Ascending aorta (tissue), 2 donors: ENCODE results near the gene ASZ1. TPM values are rescaled to one million over a fixed set of nuclear protein-coding genes. Genes with fewer than 3 reads are reported as not detected.
"Not testable (repeated sequence)": the region's sequence is repeated elsewhere in the genome, so short reads cannot be mapped to it uniquely, and the experiment has no call there.

Experiments used
- DNase-seq, 2 donors: peaks; one replicate each; pipeline ENCODE4 v3.0.0-alpha.2; 2019; ENCODE audit warnings: low spot score in 2 of 2
- H3K27ac ChIP-seq, 2 donors: fragments of 200-600 bp; sonication (generic); one replicate each; pipeline ENCODE4 v1.5.1; 2016 to 2017; ENCODE audit warnings: mild to moderate bottlenecking in 1 of 2
- H3K27me3 ChIP-seq: fragments of 200-600 bp; sonication (generic); one replicate; pipeline ENCODE4 v1.5.1; 2017
- H3K36me3 ChIP-seq, 2 donors: fragments of 200-600 bp; sonication (generic); one replicate each; pipeline ENCODE4 v1.5.1; 2016
- H3K4me1 ChIP-seq, 2 donors: fragments of 200-600 bp; sonication (generic); one replicate each; pipeline ENCODE4 v1.5.1; 2016 to 2017; ENCODE audit warnings: mild to moderate bottlenecking in 1 of 2
- H3K4me3 ChIP-seq, 2 donors: fragments of 200-600 bp; sonication (generic); one replicate each; pipeline ENCODE4 v1.5.1; 2016 to 2017; ENCODE audit warnings: mild to moderate bottlenecking in 1 of 2
- H3K9me3 ChIP-seq, 2 donors: fragments of 200-600 bp; sonication (generic); one replicate each; pipeline ENCODE4 v1.5.1; 2016
- CTCF ChIP-seq, 3 experiments: fragments of 200-600 bp in 2 of 3; fragments of 450-650 bp in 1 of 3; sonication (generic) in 2 of 3; IDR thresholded peaks; one replicate each; pipeline ENCODE4 v1.5.1; 2016 to 2019; ENCODE audit warnings: antibody characterized with exemption in 3 of 3, mild to moderate bottlenecking in 1 of 3, moderate library complexity in 1 of 3
- intact Hi-C: fragments of 100-400 bp; cut with DNase I; formaldehyde crosslinking; loops from one replicate; pipeline ENCODE4 v1.15.1; 2023
- total RNA-seq: library from RNA; depleted of rRNA; stranded (reverse); fragments of >200 nt; gene quantifications from one replicate; pipeline ENCODE4 v1.1.0, GENCODE V29; 2016

ASZ1 gene
- total RNA-seq, 1 donor from 2014 or later, result not detected

GRCh38 chr7:117444646-117445045, 17.4 kb upstream of the ASZ1 start:
- intact Hi-C loops, result no loop called here
- no peaks in the 10 kb centered on the region for H3K4me1 ChIP-seq
- no peak for TF ChIP-seq CTCF (IDR thresholded peaks at IDR 0.05)

GRCh38 chr7:117435475-117436043, 8.3 kb upstream of the ASZ1 start:
- no peaks in the 10 kb centered on the region for H3K4me1 ChIP-seq
- H3K27ac ChIP-seq, result no peak overlapping the region
- no peak for TF ChIP-seq CTCF (IDR thresholded peaks at IDR 0.05)
- no peaks in the 10 kb centered on the region for H3K9me3 ChIP-seq
- H3K36me3 ChIP-seq, result no peaks in the 10 kb centered on the region
- H3K4me3 ChIP-seq, result no peak overlapping the region
- no peak for DNase-seq
- H3K27me3 ChIP-seq, result no peaks in the 10 kb centered on the region
- intact Hi-C loops, result no loop called here

More at GRCh38 chr7:117444646-117445045, 17.4 kb upstream of the ASZ1 start:
- Histone ChIP-seq H3K4me3 (no peak overlapping the region), H3K27ac (no peak overlapping the region), H3K9me3 (no peaks in the 10 kb centered on the region), H3K36me3 (no peaks in the 10 kb centered on the region), H3K27me3 (no peaks in the 10 kb centered on the region)
- no peak for DNase-seq

GRCh38 chr7:117424090-117424829, 3.0 kb downstream of the ASZ1 start:
- Histone ChIP-seq H3K9me3 (no peaks in the 10 kb centered on the region), H3K4me1 (no peaks in the 10 kb centered on the region), H3K4me3 (no peak overlapping the region), H3K36me3 (no peaks in the 10 kb centered on the region), H3K27me3 (no peaks in the 10 kb centered on the region), H3K27ac (no peak overlapping the region)
- no peak for DNase-seq
- intact Hi-C loops, result no loop called here
- no peak for TF ChIP-seq CTCF (IDR thresholded peaks at IDR 0.05)

GRCh38 chr7:117414591-117414990, 12.7 kb downstream of the ASZ1 start:
- H3K27me3 ChIP-seq, H3K27ac ChIP-seq, H3K9me3 ChIP-seq, intact Hi-C loops, H3K36me3 ChIP-seq, DNase-seq, H3K4me3 ChIP-seq, H3K4me1 ChIP-seq: not testable (repeated sequence)

- H3K4me1 ChIP-seq, result peaks cover 0 to 2% of the 10 kb centered on the region in 2 donors
- intact Hi-C loops, result no loop called here
- no peaks in the 10 kb centered on the region for H3K36me3 ChIP-seq
- no peak for DNase-seq
- no peak for TF ChIP-seq CTCF (IDR thresholded peaks at IDR 0.05)
- H3K27ac ChIP-seq, result no peak overlapping the region
- no peak overlapping the region for H3K4me3 ChIP-seq
- H3K9me3 ChIP-seq, result no peaks in the 10 kb centered on the region
- H3K27me3 ChIP-seq, result no peaks in the 10 kb centered on the region
These were observed 14.2 kb downstream of the ASZ1 start for GRCh38 chr7:117412946-117413559.

GRCh38 chr7:117412390-117412789, 14.9 kb downstream of the ASZ1 start:
- intact Hi-C loops, result no loop called here
- Histone ChIP-seq H3K4me3 (no peak overlapping the region), H3K27me3 (no peaks in the 10 kb centered on the region), H3K4me1 (peaks cover 0 to 2% of the 10 kb centered on the region in 2 donors), H3K36me3 (no peaks in the 10 kb centered on the region), H3K27ac (no peak overlapping the region), H3K9me3 (no peaks in the 10 kb centered on the region)
- no peak for DNase-seq
- no peak for TF ChIP-seq CTCF (IDR thresholded peaks at IDR 0.05)
